Measurements from ENCODE around the gene MX1.

Gene MX1

GRCh38 chr21:41429925-41430491 is 4.0 kb downstream of the MX1 start:
- DNase-seq (ENCODE audit: low read depth in 1 of 2, low spot score in 1 of 2), result no peak
- in situ Hi-C loops (cut with HindIII; ENCODE audit: low pct_unique_long_range_greater_than_20kb, low sequenced_read_pairs), result no loop called here
- TF ChIP-seq JUND (IDR thresholded peaks at IDR 0.05; ENCODE audit: low read depth), result no peak

- no peak for TF ChIP-seq JUND (IDR thresholded peaks at IDR 0.05; ENCODE audit: low read depth)
- DNase-seq (ENCODE audit: low read depth in 1 of 2, low spot score in 1 of 2), result no peak
- in situ Hi-C loops (cut with HindIII; ENCODE audit: low pct_unique_long_range_greater_than_20kb, low sequenced_read_pairs), result no loop called here
These were observed 5.9 kb downstream of the MX1 start for GRCh38 chr21:41431788-41432548.

- in situ Hi-C loops (cut with HindIII; ENCODE audit: low pct_unique_long_range_greater_than_20kb, low sequenced_read_pairs), result no loop called here
- TF ChIP-seq JUND (IDR thresholded peaks at IDR 0.05; ENCODE audit: low read depth), result no peak
- no peak for DNase-seq (ENCODE audit: low read depth in 1 of 2, low spot score in 1 of 2)
These were observed 6.8 kb downstream of the MX1 start for GRCh38 chr21:41432562-41433460.

- in situ Hi-C loops (cut with HindIII; ENCODE audit: low pct_unique_long_range_greater_than_20kb, low sequenced_read_pairs), result no loop called here
- no peak for TF ChIP-seq JUND (IDR thresholded peaks at IDR 0.05; ENCODE audit: low read depth)
- peak in 1 of 2 experiments; percentile 51 for DNase-seq (ENCODE audit: low read depth in 1 of 2, low spot score in 1 of 2)
These were observed 7.5 kb downstream of the MX1 start for GRCh38 chr21:41433566-41433965.

- DNase-seq (ENCODE audit: low read depth in 1 of 2, low spot score in 1 of 2), result no peak
- in situ Hi-C loops (cut with HindIII; ENCODE audit: low pct_unique_long_range_greater_than_20kb, low sequenced_read_pairs), result no loop called here
- TF ChIP-seq JUND (IDR thresholded peaks at IDR 0.05; ENCODE audit: low read depth), result no peak
These were observed 9.7 kb downstream of the MX1 start for GRCh38 chr21:41435706-41436105.

- DNase-seq (ENCODE audit: low read depth in 1 of 2, low spot score in 1 of 2), result no peak
- in situ Hi-C loops (cut with HindIII; ENCODE audit: low pct_unique_long_range_greater_than_20kb, low sequenced_read_pairs), result no loop called here
These were observed 11.7 kb downstream of the MX1 start for GRCh38 chr21:41437729-41438128.

GRCh38 chr21:41438425-41439113 is 12.5 kb downstream of the MX1 start:
- DNase-seq (ENCODE audit: low read depth in 1 of 2, low spot score in 1 of 2), result no peak
- in situ Hi-C loops (cut with HindIII; ENCODE audit: low pct_unique_long_range_greater_than_20kb, low sequenced_read_pairs), result no loop called here
- TF ChIP-seq JUND (IDR thresholded peaks at IDR 0.05; ENCODE audit: low read depth), result no peak

More at GRCh38 chr21:41437729-41438128, 11.7 kb downstream of the MX1 start:
- no peak for TF ChIP-seq JUND (IDR thresholded peaks at IDR 0.05; ENCODE audit: low read depth)

GRCh38 chr21:41439248-41439647 is 13.2 kb downstream of the MX1 start:
- in situ Hi-C loops (cut with HindIII; ENCODE audit: low pct_unique_long_range_greater_than_20kb, low sequenced_read_pairs), result no loop called here
- DNase-seq (ENCODE audit: low read depth in 1 of 2, low spot score in 1 of 2), result no peak
- TF ChIP-seq JUND (IDR thresholded peaks at IDR 0.05; ENCODE audit: low read depth), result no peak

GRCh38 chr21:41441546-41441945 is 15.5 kb downstream of the MX1 start:
- no peak for DNase-seq (ENCODE audit: low read depth in 1 of 2, low spot score in 1 of 2)
- no peak for TF ChIP-seq JUND (IDR thresholded peaks at IDR 0.05; ENCODE audit: low read depth)
- in situ Hi-C loops (cut with HindIII; ENCODE audit: low pct_unique_long_range_greater_than_20kb, low sequenced_read_pairs), result no loop called here

GRCh38 chr21:41442481-41443186 is 16.6 kb downstream of the MX1 start:
- in situ Hi-C loops (cut with HindIII; ENCODE audit: low pct_unique_long_range_greater_than_20kb, low sequenced_read_pairs), result no loop called here
- DNase-seq (ENCODE audit: low read depth in 1 of 2, low spot score in 1 of 2), result no peak
- no peak for TF ChIP-seq JUND (IDR thresholded peaks at IDR 0.05; ENCODE audit: low read depth)

GRCh38 chr21:41443562-41443961 is 17.5 kb downstream of the MX1 start:
- no peak for DNase-seq (ENCODE audit: low read depth in 1 of 2, low spot score in 1 of 2)
- in situ Hi-C loops (cut with HindIII; ENCODE audit: low pct_unique_long_range_greater_than_20kb, low sequenced_read_pairs), result no loop called here
- TF ChIP-seq JUND (IDR thresholded peaks at IDR 0.05; ENCODE audit: low read depth), result no peak

All from T47D (cell line).